Measurements from ENCODE around the gene NBEA. TPM values are rescaled to one million over a fixed set of nuclear protein-coding genes. Genes with fewer than 3 reads are reported as not detected.

NBEA gene
- total RNA-seq, 1 experiment from 2014 or later: 4.4 TPM

DNA sequence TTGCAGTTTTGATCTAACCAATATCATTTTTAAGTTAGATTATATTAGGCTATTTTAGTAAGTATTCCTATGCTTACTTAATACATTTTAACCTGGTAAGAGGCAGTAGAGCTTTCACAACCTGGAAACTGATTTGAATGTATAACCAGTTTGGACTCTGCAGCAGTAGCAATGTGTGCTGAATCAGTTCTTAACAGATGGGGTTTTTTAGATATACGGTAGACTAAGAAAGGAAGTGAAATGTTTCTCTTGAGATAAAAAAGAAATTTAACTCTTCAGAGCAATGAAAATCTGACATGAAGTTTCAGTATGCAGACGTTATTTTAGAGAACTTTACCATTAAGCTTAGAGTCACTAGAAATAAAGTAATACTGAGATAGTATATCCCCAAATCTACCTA lies 2.7 kb downstream of the NBEA start:
- no peak for TF ChIP-seq EZH2phosphoT487 (IDR thresholded peaks at IDR 0.05; ENCODE audit: borderline replicate concordance, low read length)
- no peak for TF ChIP-seq EZH2 (IDR thresholded peaks at IDR 0.05; ENCODE audit: low read length, unreplicated experiment)
- TF ChIP-seq, protein P1, sequence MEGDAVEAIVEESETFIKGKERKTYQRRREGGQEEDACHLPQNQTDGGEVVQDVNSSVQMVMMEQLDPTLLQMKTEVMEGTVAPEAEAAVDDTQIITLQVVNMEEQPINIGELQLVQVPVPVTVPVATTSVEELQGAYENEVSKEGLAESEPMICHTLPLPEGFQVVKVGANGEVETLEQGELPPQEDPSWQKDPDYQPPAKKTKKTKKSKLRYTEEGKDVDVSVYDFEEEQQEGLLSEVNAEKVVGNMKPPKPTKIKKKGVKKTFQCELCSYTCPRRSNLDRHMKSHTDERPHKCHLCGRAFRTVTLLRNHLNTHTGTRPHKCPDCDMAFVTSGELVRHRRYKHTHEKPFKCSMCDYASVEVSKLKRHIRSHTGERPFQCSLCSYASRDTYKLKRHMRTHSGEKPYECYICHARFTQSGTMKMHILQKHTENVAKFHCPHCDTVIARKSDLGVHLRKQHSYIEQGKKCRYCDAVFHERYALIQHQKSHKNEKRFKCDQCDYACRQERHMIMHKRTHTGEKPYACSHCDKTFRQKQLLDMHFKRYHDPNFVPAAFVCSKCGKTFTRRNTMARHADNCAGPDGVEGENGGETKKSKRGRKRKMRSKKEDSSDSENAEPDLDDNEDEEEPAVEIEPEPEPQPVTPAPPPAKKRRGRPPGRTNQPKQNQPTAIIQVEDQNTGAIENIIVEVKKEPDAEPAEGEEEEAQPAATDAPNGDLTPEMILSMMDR (conservative IDR thresholded peaks at IDR 0.05; ENCODE audit: low read depth, low read length): no peak
- no peak overlapping the region for H2AFZ ChIP-seq (ENCODE audit: low read length)
- ChIA-PET CTCF (interaction anchor here (0.7 kb wide), 1 partner anchor 219 kb away, joined by 4 read pairs; no protein-coding TSS in a partner anchor), POLR2A (ENCODE audit: unreplicated experiment) (no interaction called here)
- DNase-seq (no peak), ATAC-seq (no peak)
- no peaks in the 10 kb centered on the region for H3K27me3 ChIP-seq (ENCODE audit: low read length)
- no peaks in the 10 kb centered on the region for H3K9me3 ChIP-seq (ENCODE audit: low read length)
- no TSS peak for BruUV-seq (replicated peaks)
- peak overlapping the region; percentile 97 for H3K4me2 ChIP-seq (ENCODE audit: low read length)
- no peak overlapping the region for H3K9ac ChIP-seq (ENCODE audit: low read length)
- intact Hi-C loops (cut with micrococcal nuclease): loop anchor here (5.0 kb wide), 3 partner anchors 208 to 477 kb away; no protein-coding TSS in a partner anchor
- H3K4me1 ChIP-seq (ENCODE audit: insufficient read depth, low read length): peaks cover 24% of the 10 kb centered on the region
- H3K27ac ChIP-seq (ENCODE audit: low read length): no peak overlapping the region
- peak overlapping the region; percentile 92 for H3K4me3 ChIP-seq (ENCODE audit: low read length)
- no peaks in the 10 kb centered on the region for H3F3A ChIP-seq (ENCODE audit: low read length, unreplicated experiment)
- H3K9me2 ChIP-seq (replicated peaks; ENCODE audit: low read length): no peaks in the 10 kb centered on the region
- peaks cover 50% of the 10 kb centered on the region for H3K79me2 ChIP-seq (ENCODE audit: low read length)
- H4K20me1 ChIP-seq (ENCODE audit: low read length): no peaks in the 10 kb centered on the region
- no peaks in the 10 kb centered on the region for H3K36me3 ChIP-seq (ENCODE audit: low read depth, low read length)

DNA sequence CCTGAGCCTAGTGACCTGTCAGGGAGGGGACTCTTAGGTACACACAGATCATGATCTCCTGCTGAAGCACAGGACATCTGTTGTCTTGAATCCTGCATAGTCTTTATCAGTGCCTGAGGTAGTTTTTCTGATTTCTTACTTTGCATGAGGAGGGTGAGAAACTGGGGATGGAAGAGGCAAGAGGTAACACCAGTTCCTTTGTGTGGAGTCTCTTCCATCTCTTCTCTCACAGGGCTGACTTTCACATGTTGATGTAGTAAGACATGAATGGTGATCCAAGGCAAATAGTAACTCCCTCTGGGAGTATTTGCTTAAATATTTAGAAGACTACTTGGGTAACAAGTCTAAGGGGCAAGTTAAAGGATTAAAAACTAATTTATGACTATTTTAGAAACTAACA lies 9.5 kb downstream of the NBEA start:
- no peak for ATAC-seq
- intact Hi-C loops (cut with micrococcal nuclease): no loop called here
- TF ChIP-seq, protein P1 (conservative IDR thresholded peaks at IDR 0.05; ENCODE audit: low read depth, low read length): no peak
- TF ChIP-seq EZH2 (IDR thresholded peaks at IDR 0.05; ENCODE audit: low read length, unreplicated experiment) (no peak), EZH2phosphoT487 (IDR thresholded peaks at IDR 0.05; ENCODE audit: borderline replicate concordance, low read length) (no peak)

DNA sequence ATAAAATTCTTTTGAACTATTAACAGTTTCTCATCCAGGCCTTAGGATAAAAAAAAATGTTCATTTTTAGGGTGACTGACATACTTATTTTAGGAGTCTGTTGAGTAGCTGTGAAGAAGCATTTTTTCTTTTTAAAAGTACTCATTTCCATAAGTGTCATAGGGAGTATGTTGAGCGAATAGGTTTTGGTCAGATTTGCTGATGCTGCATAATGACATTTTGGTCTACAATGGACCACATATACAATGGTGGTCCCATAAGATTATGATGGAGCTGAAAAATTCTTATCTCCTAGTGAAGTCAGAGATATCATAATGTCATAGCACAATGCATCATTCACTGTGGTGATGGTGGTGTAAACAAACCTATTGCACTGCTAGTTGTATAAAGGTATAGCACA lies 17.4 kb downstream of the NBEA start:
- no TSS peak for BruUV-seq (replicated peaks)
- no peak overlapping the region for H3K4me3 ChIP-seq (ENCODE audit: low read length)
- H3K9me2 ChIP-seq (replicated peaks; ENCODE audit: low read length): no peaks in the 10 kb centered on the region
- no peaks in the 10 kb centered on the region for H3K36me3 ChIP-seq (ENCODE audit: low read depth, low read length)
- no peaks in the 10 kb centered on the region for H3K4me1 ChIP-seq (ENCODE audit: insufficient read depth, low read length)
- ChIA-PET CTCF (no interaction called here), POLR2A (ENCODE audit: unreplicated experiment) (no interaction called here)
- no peaks in the 10 kb centered on the region for H4K20me1 ChIP-seq (ENCODE audit: low read length)
- H3K27ac ChIP-seq (ENCODE audit: low read length): no peak overlapping the region
- no peak for TF ChIP-seq EZH2 (IDR thresholded peaks at IDR 0.05; ENCODE audit: low read length, unreplicated experiment)
- TF ChIP-seq, protein P1 (conservative IDR thresholded peaks at IDR 0.05; ENCODE audit: low read depth, low read length): no peak
- TF ChIP-seq EZH2phosphoT487 (IDR thresholded peaks at IDR 0.05; ENCODE audit: borderline replicate concordance, low read length): no peak
- intact Hi-C loops (cut with micrococcal nuclease): no loop called here
- no peaks in the 10 kb centered on the region for H3F3A ChIP-seq (ENCODE audit: low read length, unreplicated experiment)
- no peak overlapping the region for H3K4me2 ChIP-seq (ENCODE audit: low read length)
- ATAC-seq (no peak), DNase-seq (no peak)
- H3K9ac ChIP-seq (ENCODE audit: low read length): no peak overlapping the region
- no peaks in the 10 kb centered on the region for H3K79me2 ChIP-seq (ENCODE audit: low read length)
- no peaks in the 10 kb centered on the region for H3K9me3 ChIP-seq (ENCODE audit: low read length)
- no peaks in the 10 kb centered on the region for H3K27me3 ChIP-seq (ENCODE audit: low read length)
- no peak overlapping the region for H2AFZ ChIP-seq (ENCODE audit: low read length)

More for the DNA sequence above, 9.5 kb downstream of the NBEA start:
- Histone ChIP-seq H3K36me3 (ENCODE audit: low read depth, low read length) (no peaks in the 10 kb centered on the region; the same call in 1 of the 2 replicates), H3K4me2 (ENCODE audit: low read length) (no peak overlapping the region), H3K4me3 (ENCODE audit: low read length) (no peak overlapping the region), H3K9me2 (replicated peaks; ENCODE audit: low read length) (no peaks in the 10 kb centered on the region), H2AFZ (ENCODE audit: low read length) (no peak overlapping the region), H3K79me2 (ENCODE audit: low read length) (peaks cover 17% of the 10 kb centered on the region), H3K27ac (ENCODE audit: low read length) (no peak overlapping the region), H4K20me1 (ENCODE audit: low read length) (no peaks in the 10 kb centered on the region), H3K9ac (ENCODE audit: low read length) (no peak overlapping the region), H3F3A (ENCODE audit: low read length, unreplicated experiment) (no peaks in the 10 kb centered on the region), H3K27me3 (ENCODE audit: low read length) (no peaks in the 10 kb centered on the region), H3K9me3 (ENCODE audit: low read length) (0 out of 2 replicates have a peak, but pooled peaks cover 6% of the 10 kb centered on the region), H3K4me1 (ENCODE audit: insufficient read depth, low read length) (no peaks in the 10 kb centered on the region)
- no TSS peak for BruUV-seq (replicated peaks)
- DNase-seq: no peak
- CTCF ChIA-PET: no interaction called here
- POLR2A ChIA-PET (ENCODE audit: unreplicated experiment): no interaction called here
